HG03139 (cell line): Measurements from ENCODE around the gene ZNRF4.

Experiments used
- ATAC-seq: cut with Tn5 transposase; IDR thresholded peaks from one replicate; pipeline ENCODE4 v1.9.1; 2021; ENCODE audit not compliant: unreplicated experiment

Gene ZNRF4

DNA sequence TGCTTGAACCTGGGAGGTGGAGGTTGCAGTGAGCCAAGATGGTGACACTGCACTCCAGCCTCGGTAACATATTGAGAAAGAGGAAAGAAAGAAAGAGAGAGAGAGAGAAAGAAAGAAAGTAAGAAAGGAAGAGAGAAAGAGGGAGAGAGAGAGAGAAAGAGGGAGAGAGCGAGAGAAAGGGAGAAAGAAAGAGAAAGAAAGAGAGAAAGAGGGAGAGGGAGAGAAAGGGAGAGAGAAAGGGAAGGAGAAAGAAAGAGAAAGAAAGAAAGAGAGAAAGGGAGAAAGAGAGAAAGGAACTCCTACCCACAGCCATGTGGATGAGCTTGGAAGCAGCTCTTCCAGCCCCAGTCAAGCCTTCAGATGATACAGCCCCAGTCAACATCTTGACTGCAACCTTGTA, 46.7 kb downstream of the ZNRF4 start:
- no peak for ATAC-seq

DNA sequence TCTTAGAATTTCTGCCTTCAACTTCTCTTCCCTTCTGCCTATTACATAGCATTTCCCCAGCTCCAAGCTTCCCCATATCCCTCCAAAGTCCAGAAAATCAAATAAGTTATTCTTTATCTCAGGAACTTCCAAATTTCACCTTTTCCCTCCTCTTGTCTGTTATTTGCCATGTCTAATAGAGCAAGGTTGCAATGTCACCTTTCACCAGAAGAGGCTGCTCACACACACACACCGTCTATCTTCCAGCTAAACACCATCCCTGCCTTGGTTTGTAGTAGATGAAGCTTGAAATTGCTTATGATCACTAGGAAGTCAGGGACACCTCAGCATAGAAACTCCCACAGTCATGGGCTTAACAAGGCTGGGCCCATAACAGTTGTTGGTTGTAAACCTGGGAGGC, 48.4 kb downstream of the ZNRF4 start:
- no peak for ATAC-seq

DNA sequence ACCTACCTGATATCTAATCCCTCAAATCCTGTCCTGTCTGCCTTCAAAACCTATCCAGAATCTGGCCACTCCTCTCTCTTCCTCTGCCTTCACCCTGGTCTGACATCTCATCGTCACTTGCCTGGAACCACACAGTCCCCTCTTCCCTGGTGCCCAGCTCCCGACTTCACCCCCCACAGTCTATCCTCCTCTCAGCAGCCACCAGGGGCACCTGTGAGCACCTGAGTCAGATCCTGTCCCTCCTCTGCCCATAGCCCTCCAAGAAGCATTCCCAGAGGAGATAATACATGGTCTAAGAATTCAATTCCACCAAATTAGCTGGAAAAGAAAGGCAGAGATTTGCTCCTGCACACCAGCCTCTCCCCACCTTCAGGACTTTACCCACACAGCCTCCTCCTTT, 48.9 kb downstream of the ZNRF4 start:
- no peak for ATAC-seq
